WTC11 (cell line): Measurements from ENCODE around the gene TMEM121. TPM values are rescaled to one million over a fixed set of nuclear protein-coding genes. Genes with fewer than 3 reads are reported as not detected.
A peak's percentile ranks its signal among the peaks of the same experiment; 100 is the strongest.

Experiments used
- ATAC-seq: fragments of 200-7000 bp; cut with Tn5 transposase; 2 replicates; pipeline ENCODE4 v1.10.0; 2021; ENCODE audit warnings: mild to moderate bottlenecking, moderate library complexity
- CTCF ChIA-PET: fragments of 300-600 bp; sonication (Branson Sonifier 250); formaldehyde crosslinking; loops from one replicate; lab custom pipeline; 2021; ENCODE audit warnings: antibody characterized with exemption; lab: Charles Lee
- POLR2A ChIA-PET: fragments of 350-600 bp; sonication (Branson Sonifier 250); formaldehyde crosslinking; loops from one replicate; lab custom pipeline; 2021; ENCODE audit warnings: antibody characterized with exemption; lab: Charles Lee
- DNase-seq: peaks from one replicate; pipeline ENCODE4 v3.0.0; 2021; ENCODE audit warnings: low spot score
- H3K27ac Mint-ChIP-seq: 2 replicates; pipeline ENCODE4 v1.8.0; 2021; ENCODE audit warnings: mixed read lengths
- H3K27me3 Mint-ChIP-seq: 2 replicates; pipeline ENCODE4 v1.8.0; 2021; ENCODE audit warnings: low read depth, mild to moderate bottlenecking, moderate library complexity, mixed read lengths
- H3K36me3 Mint-ChIP-seq: 2 replicates; pipeline ENCODE4 v1.8.0; 2021; ENCODE audit warnings: mixed read lengths
- H3K4me1 Mint-ChIP-seq: 2 replicates; pipeline ENCODE4 v1.8.0; 2022; ENCODE audit warnings: mixed read lengths
- H3K4me3 Mint-ChIP-seq: 2 replicates; pipeline ENCODE4 v1.8.0; 2021; ENCODE audit warnings: mild to moderate bottlenecking, moderate library complexity, mixed read lengths
- H3K9me3 Mint-ChIP-seq: 2 replicates; pipeline ENCODE4 v1.8.0; 2021; ENCODE audit warnings: mixed read lengths
- ATF1 ChIP-seq: sonication (generic); formaldehyde crosslinking; IDR thresholded peaks from 2 replicates; pipeline ENCODE4 v1.8.1; 2023; ENCODE audit warnings: mild to moderate bottlenecking, moderate library complexity, missing genetic modification reagents
- CREB1 ChIP-seq: sonication (generic); formaldehyde crosslinking; IDR thresholded peaks from 2 replicates; pipeline ENCODE4 v1.8.0; 2023; ENCODE audit warnings: mild to moderate bottlenecking, missing genetic modification reagents
- CREM ChIP-seq: sonication (generic); formaldehyde crosslinking; IDR thresholded peaks from 2 replicates; pipeline ENCODE4 v1.8.1; 2022; ENCODE audit warnings: mild to moderate bottlenecking, missing genetic modification reagents, moderate library complexity
- ELF4 ChIP-seq: sonication (generic); formaldehyde crosslinking; IDR thresholded peaks from 2 replicates; pipeline ENCODE4 v1.8.1; 2022; ENCODE audit warnings: low read depth, mild to moderate bottlenecking, moderate library complexity, missing genetic modification reagents
- FOXJ3 ChIP-seq: sonication (generic); formaldehyde crosslinking; IDR thresholded peaks from 2 replicates; pipeline ENCODE4 v1.9.0; 2021; ENCODE audit warnings: missing genetic modification reagents, mild to moderate bottlenecking, borderline replicate concordance
- GTF2I ChIP-seq: fragments of 250-450 bp; sonication (Bioruptor Pico); conservative IDR thresholded peaks from 2 replicates; pipeline ENCODE4 v1.4.0; 2021; ENCODE audit warnings: mild to moderate bottlenecking
- KAT7 ChIP-seq: sonication (generic); formaldehyde crosslinking; IDR thresholded peaks from 2 replicates; pipeline ENCODE4 v1.8.1; 2023; ENCODE audit warnings: missing genetic modification reagents, mild to moderate bottlenecking, borderline replicate concordance
- NFYB ChIP-seq: sonication (generic); formaldehyde crosslinking; conservative IDR thresholded peaks from 2 replicates; pipeline ENCODE4 v1.8.0; 2022; ENCODE audit warnings: low read depth, missing genetic modification reagents
- OVOL2 ChIP-seq: fragments of 250-450 bp; sonication (Bioruptor Pico); IDR thresholded peaks from 2 replicates; pipeline ENCODE4 v1.9.0; 2021; ENCODE audit warnings: mild to moderate bottlenecking, borderline replicate concordance
- RORB ChIP-seq: fragments of 250-450 bp; sonication (Bioruptor Pico); IDR thresholded peaks from 2 replicates; pipeline ENCODE4 v1.9.0; 2021; ENCODE audit warnings: mild to moderate bottlenecking
- TCF7 ChIP-seq: sonication (generic); formaldehyde crosslinking; IDR thresholded peaks from 2 replicates; pipeline ENCODE4 v1.8.0; 2022; ENCODE audit warnings: mild to moderate bottlenecking, low read depth, missing genetic modification reagents, moderate library complexity
- ZNF138 ChIP-seq: sonication (generic); formaldehyde crosslinking; conservative IDR thresholded peaks from 2 replicates; pipeline ENCODE4 v1.8.1; 2022; ENCODE audit warnings: mild to moderate bottlenecking, moderate library complexity, missing genetic modification reagents
- ZNF317 ChIP-seq: sonication (generic); formaldehyde crosslinking; IDR thresholded peaks from 2 replicates; pipeline ENCODE4 v1.8.1; 2023; ENCODE audit warnings: low read depth, mild to moderate bottlenecking, moderate library complexity, missing genetic modification reagents, borderline replicate concordance
- total RNA-seq: library from RNA; stranded (reverse); gene quantifications from 3 replicates; pipeline ENCODE4 v1.2.3, GENCODE V29; 2021
- TF ChIP-seq, protein P1 (sequence below): sonication (generic); formaldehyde crosslinking; IDR thresholded peaks from 2 replicates; pipeline ENCODE4 v1.8.0; 2022; ENCODE audit warnings: missing genetic modification reagents
- TF ChIP-seq, protein P2 (sequence below): fragments of 250-450 bp; sonication (Bioruptor Pico); IDR thresholded peaks from 2 replicates; pipeline ENCODE4 v1.9.0; 2021; ENCODE audit warnings: mild to moderate bottlenecking
- TF ChIP-seq, protein P3 (sequence below): sonication (generic); formaldehyde crosslinking; IDR thresholded peaks from 2 replicates; pipeline ENCODE4 v1.8.0; 2022; ENCODE audit warnings: mild to moderate bottlenecking, missing genetic modification reagents
- TF ChIP-seq, protein P4 (sequence below): sonication (generic); formaldehyde crosslinking; IDR thresholded peaks from 2 replicates; pipeline ENCODE4 v1.8.0; 2023; ENCODE audit warnings: missing genetic modification reagents, mild to moderate bottlenecking, borderline replicate concordance
- TF ChIP-seq, protein P5 (sequence below): fragments of 250-450 bp; sonication (Bioruptor Pico); conservative IDR thresholded peaks from 2 replicates; pipeline ENCODE4 v1.9.0; 2021; ENCODE audit warnings: mild to moderate bottlenecking
- TF ChIP-seq, protein P6 (sequence below): sonication (generic); formaldehyde crosslinking; IDR thresholded peaks from 2 replicates; pipeline ENCODE4 v1.8.1; 2022; ENCODE audit warnings: mild to moderate bottlenecking, missing genetic modification reagents, moderate library complexity, borderline replicate concordance
- TF ChIP-seq, protein P7 (sequence below): sonication (generic); formaldehyde crosslinking; IDR thresholded peaks from 2 replicates; pipeline ENCODE4 v1.8.0; 2023; ENCODE audit warnings: mild to moderate bottlenecking, missing genetic modification reagents

TMEM121 gene
- total RNA-seq, 1 experiment from 2014 or later, result 0.81 TPM

DNA sequence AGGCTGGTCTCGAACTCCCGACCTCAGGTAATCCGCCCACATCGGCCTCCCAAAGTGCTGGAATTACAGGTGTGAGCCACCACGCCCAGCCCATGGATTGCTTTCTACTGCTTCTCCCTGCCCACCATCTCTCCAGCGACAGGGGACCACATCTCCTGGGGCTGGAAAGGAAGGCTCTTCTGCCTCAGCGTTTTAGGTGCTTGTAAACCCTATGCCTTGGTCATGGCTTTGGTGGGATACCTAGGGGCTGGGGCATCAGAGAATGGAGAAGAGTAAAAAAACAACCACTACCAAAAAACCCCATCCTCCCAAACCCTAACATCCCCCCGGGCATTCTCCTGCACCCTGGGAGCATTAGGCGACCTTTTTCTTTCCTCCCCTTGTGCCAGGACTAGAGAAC lies 1.1 kb upstream of the TMEM121 start:
- no peaks in the 10 kb centered on the region for H3K36me3 Mint-ChIP-seq
- ChIA-PET POLR2A (no interaction called here), CTCF (interaction anchor here (1.3 to 1.4 kb wide), 2 partner anchors 34 to 44 kb away, joined by 3 to 7 read pairs; no protein-coding TSS in a partner anchor)
- DNase-seq, result no peak
- peaks cover 59% of the 10 kb centered on the region for H3K27me3 Mint-ChIP-seq
- TF ChIP-seq ATF1 (no peak), ELF4 (CRISPR knock-in tag) (no peak), ZNF138 (CRISPR knock-in tag) (no peak), CREM (CRISPR knock-in tag) (no peak), GTF2I (CRISPR knock-in tag) (no peak), KAT7 (CRISPR knock-in tag) (no peak), RORB (CRISPR knock-in tag) (no peak), FOXJ3 (CRISPR knock-in tag) (no peak), OVOL2 (CRISPR knock-in tag) (no peak)
- TF ChIP-seq, protein P1, sequence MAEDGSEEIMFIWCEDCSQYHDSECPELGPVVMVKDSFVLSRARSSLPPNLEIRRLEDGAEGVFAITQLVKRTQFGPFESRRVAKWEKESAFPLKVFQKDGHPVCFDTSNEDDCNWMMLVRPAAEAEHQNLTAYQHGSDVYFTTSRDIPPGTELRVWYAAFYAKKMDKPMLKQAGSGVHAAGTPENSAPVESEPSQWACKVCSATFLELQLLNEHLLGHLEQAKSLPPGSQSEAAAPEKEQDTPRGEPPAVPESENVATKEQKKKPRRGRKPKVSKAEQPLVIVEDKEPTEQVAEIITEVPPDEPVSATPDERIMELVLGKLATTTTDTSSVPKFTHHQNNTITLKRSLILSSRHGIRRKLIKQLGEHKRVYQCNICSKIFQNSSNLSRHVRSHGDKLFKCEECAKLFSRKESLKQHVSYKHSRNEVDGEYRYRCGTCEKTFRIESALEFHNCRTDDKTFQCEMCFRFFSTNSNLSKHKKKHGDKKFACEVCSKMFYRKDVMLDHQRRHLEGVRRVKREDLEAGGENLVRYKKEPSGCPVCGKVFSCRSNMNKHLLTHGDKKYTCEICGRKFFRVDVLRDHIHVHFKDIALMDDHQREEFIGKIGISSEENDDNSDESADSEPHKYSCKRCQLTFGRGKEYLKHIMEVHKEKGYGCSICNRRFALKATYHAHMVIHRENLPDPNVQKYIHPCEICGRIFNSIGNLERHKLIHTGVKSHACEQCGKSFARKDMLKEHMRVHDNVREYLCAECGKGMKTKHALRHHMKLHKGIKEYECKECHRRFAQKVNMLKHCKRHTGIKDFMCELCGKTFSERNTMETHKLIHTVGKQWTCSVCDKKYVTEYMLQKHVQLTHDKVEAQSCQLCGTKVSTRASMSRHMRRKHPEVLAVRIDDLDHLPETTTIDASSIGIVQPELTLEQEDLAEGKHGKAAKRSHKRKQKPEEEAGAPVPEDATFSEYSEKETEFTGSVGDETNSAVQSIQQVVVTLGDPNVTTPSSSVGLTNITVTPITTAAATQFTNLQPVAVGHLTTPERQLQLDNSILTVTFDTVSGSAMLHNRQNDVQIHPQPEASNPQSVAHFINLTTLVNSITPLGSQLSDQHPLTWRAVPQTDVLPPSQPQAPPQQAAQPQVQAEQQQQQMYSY, result no peak
- TF ChIP-seq, protein P2, sequence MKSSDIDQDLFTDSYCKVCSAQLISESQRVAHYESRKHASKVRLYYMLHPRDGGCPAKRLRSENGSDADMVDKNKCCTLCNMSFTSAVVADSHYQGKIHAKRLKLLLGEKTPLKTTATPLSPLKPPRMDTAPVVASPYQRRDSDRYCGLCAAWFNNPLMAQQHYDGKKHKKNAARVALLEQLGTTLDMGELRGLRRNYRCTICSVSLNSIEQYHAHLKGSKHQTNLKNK (CRISPR knock-in tag), result no peak
- TF ChIP-seq, protein P3, sequence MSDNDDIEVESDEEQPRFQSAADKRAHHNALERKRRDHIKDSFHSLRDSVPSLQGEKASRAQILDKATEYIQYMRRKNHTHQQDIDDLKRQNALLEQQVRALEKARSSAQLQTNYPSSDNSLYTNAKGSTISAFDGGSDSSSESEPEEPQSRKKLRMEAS, result no peak
- TF ChIP-seq, protein P4, sequence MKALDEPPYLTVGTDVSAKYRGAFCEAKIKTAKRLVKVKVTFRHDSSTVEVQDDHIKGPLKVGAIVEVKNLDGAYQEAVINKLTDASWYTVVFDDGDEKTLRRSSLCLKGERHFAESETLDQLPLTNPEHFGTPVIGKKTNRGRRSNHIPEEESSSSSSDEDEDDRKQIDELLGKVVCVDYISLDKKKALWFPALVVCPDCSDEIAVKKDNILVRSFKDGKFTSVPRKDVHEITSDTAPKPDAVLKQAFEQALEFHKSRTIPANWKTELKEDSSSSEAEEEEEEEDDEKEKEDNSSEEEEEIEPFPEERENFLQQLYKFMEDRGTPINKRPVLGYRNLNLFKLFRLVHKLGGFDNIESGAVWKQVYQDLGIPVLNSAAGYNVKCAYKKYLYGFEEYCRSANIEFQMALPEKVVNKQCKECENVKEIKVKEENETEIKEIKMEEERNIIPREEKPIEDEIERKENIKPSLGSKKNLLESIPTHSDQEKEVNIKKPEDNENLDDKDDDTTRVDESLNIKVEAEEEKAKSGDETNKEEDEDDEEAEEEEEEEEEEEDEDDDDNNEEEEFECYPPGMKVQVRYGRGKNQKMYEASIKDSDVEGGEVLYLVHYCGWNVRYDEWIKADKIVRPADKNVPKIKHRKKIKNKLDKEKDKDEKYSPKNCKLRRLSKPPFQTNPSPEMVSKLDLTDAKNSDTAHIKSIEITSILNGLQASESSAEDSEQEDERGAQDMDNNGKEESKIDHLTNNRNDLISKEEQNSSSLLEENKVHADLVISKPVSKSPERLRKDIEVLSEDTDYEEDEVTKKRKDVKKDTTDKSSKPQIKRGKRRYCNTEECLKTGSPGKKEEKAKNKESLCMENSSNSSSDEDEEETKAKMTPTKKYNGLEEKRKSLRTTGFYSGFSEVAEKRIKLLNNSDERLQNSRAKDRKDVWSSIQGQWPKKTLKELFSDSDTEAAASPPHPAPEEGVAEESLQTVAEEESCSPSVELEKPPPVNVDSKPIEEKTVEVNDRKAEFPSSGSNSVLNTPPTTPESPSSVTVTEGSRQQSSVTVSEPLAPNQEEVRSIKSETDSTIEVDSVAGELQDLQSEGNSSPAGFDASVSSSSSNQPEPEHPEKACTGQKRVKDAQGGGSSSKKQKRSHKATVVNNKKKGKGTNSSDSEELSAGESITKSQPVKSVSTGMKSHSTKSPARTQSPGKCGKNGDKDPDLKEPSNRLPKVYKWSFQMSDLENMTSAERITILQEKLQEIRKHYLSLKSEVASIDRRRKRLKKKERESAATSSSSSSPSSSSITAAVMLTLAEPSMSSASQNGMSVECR (CRISPR knock-in tag), result no peak
- TF ChIP-seq, protein P5, sequence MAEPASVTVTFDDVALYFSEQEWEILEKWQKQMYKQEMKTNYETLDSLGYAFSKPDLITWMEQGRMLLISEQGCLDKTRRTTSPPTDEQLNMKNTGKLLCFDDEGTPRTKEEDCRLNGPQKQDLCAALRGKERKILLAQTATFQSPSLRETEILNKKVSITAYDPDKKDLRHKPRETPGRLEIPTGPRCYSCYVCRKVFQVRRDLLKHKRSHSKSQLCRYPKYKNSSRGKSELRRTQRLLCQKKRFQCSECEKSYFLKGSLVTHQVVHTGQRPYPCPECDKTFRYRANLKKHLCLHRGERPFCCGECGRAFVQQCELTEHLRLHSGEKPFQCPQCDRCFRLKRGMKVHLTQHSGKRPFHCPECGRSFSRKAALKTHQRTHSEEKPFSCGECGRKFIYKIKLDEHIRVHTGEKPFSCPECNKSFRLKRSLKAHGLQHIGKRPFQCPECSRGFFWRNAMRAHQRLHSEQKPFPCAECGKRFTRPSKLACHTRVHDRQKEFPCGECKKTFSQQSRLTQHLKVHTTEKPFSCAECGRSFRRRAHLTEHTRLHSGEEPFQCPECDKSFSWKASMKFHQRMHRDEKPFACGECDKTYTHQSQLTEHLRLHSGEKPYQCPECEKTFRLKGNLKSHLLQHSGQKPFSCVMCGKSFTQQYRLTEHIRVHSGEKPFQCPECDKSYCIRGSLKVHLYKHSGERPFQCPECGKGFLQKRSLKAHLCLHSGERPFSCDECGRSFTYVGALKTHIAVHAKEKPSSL, result no peak
- no peak overlapping the region for H3K27ac Mint-ChIP-seq
- peak overlapping the region; percentile 53 for H3K4me3 Mint-ChIP-seq
- H3K4me1 Mint-ChIP-seq, result no peaks in the 10 kb centered on the region
- no peak for ATAC-seq
- H3K9me3 Mint-ChIP-seq, result peaks cover 6% of the 10 kb centered on the region

DNA sequence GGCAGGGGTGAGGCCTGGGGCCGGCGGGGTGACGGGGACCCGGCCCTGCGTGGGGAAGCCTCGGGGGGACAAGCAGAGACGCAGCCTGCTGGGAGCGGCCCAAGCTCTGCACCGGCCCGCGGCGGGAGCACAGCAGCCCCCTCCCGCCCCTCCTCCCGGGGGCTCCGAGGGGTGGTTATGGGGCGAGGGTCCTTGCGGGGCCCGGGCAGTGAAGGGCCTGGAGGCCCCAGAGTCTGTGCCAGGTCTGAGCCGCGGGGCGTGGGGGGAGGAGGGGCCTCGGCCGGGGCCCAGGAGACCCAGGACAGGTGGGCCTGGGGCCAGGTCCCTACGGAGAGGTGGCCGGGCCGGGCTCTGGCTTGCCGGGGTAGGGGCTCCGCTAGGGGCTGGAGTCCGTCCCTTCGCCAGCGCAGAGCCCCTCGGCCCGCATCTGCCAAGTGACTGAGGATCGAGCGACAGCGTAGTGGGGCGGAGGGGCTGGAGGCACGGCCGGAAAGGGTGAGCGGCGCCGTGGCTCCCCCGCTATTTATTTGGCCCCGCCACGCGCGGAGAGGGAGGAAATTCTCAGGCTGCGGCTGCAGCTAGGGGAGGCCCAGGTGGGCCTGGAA lies 495 bp downstream of the TMEM121 start:
- no peaks in the 10 kb centered on the region for H3K4me1 Mint-ChIP-seq
- peaks cover 5% of the 10 kb centered on the region for H3K9me3 Mint-ChIP-seq
- DNase-seq, result peak; percentile 25
- no peak overlapping the region for H3K27ac Mint-ChIP-seq
- ChIA-PET POLR2A (no interaction called here), CTCF (interaction anchor here (1.4 kb wide), 1 partner anchor 35 kb away, joined by 3 read pairs; no protein-coding TSS in a partner anchor)
- no peak overlapping the region; the same call in 1 of the 2 replicates for H3K4me3 Mint-ChIP-seq
- peak; percentile 7 for ATAC-seq
- peaks cover 60% of the 10 kb centered on the region for H3K27me3 Mint-ChIP-seq
- H3K36me3 Mint-ChIP-seq, result no peaks in the 10 kb centered on the region
- TF ChIP-seq NFYB (CRISPR knock-in tag) (no peak), ATF1 (no peak), TCF7 (CRISPR knock-in tag) (no peak), CREB1 (no peak), ZNF317 (no peak)
- TF ChIP-seq, protein P6, sequence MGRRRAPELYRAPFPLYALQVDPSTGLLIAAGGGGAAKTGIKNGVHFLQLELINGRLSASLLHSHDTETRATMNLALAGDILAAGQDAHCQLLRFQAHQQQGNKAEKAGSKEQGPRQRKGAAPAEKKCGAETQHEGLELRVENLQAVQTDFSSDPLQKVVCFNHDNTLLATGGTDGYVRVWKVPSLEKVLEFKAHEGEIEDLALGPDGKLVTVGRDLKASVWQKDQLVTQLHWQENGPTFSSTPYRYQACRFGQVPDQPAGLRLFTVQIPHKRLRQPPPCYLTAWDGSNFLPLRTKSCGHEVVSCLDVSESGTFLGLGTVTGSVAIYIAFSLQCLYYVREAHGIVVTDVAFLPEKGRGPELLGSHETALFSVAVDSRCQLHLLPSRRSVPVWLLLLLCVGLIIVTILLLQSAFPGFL (CRISPR knock-in tag), result no peak
- TF ChIP-seq, protein P7, sequence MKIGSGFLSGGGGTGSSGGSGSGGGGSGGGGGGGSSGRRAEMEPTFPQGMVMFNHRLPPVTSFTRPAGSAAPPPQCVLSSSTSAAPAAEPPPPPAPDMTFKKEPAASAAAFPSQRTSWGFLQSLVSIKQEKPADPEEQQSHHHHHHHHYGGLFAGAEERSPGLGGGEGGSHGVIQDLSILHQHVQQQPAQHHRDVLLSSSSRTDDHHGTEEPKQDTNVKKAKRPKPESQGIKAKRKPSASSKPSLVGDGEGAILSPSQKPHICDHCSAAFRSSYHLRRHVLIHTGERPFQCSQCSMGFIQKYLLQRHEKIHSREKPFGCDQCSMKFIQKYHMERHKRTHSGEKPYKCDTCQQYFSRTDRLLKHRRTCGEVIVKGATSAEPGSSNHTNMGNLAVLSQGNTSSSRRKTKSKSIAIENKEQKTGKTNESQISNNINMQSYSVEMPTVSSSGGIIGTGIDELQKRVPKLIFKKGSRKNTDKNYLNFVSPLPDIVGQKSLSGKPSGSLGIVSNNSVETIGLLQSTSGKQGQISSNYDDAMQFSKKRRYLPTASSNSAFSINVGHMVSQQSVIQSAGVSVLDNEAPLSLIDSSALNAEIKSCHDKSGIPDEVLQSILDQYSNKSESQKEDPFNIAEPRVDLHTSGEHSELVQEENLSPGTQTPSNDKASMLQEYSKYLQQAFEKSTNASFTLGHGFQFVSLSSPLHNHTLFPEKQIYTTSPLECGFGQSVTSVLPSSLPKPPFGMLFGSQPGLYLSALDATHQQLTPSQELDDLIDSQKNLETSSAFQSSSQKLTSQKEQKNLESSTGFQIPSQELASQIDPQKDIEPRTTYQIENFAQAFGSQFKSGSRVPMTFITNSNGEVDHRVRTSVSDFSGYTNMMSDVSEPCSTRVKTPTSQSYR, result no peak
